ENCODE data around the gene CORO1C.
"Not testable (repeated sequence)": the region's sequence is repeated elsewhere in the genome, so short reads cannot be mapped to it uniquely, and the experiment has no call there.

The CORO1C gene

DNA sequence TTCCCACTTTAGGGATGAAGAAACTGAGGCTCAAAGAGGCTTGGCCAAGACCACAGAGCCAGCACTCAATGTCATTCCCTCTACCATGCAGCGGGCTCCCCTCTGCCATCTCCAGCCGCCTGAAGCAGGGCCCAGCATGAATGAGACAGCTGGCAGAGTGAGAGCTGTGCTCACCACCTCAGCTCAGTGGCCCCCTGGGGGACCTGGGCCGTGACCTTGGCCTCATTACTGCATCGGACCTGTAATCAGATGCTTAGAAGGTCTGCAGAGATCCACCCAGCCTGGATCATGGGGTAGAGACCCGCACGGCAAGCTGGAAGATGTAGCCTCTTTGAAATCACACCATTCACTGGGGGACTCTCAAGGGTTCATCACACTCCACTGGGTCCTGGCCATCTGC lies 22.7 kb upstream of the CORO1C start:
- no peak for DNase-seq (ENCODE audit: low read depth in 2 of 2)

DNA sequence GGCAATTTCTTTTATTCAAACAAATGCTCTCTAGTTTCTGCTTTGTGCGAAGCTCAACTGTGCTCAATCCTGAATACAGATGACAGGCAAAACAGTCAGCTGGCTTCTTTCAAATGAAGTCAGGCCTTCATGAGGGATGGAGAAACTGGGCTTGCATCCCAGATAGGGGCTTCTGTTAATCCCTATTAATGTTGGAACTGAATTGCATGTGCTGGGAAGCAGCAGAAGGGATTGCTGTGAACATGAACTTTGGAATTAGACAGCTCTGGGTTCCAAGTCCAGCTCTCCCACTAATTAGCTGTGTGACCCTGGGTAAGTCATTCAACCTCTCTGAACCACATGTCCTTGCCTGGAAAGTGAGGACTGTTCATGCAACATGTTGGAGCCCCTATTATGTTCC lies 21.1 kb upstream of the CORO1C start:
- DNase-seq (ENCODE audit: low read depth in 2 of 2), result no peak

DNA sequence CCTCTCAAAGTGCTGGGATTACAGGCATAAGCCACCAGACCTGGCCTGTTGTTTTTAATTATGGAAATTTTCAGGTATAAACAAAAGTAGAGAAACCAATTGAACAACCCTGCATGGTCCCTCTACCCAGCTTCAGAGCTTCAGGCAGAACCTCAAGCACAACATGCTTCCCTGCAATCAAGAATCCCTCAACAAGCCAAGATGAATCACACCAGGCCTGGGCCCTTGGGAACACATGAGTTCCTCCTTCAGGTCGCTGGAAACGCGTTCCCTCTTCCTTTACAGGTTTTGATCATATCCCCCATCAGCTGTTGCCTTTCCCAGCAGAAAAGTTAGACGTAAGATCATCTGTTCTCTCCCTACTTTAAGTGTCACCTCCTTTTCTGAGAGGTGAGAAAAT lies 20.5 kb upstream of the CORO1C start:
- DNase-seq (ENCODE audit: low read depth in 2 of 2), result no peak

DNA sequence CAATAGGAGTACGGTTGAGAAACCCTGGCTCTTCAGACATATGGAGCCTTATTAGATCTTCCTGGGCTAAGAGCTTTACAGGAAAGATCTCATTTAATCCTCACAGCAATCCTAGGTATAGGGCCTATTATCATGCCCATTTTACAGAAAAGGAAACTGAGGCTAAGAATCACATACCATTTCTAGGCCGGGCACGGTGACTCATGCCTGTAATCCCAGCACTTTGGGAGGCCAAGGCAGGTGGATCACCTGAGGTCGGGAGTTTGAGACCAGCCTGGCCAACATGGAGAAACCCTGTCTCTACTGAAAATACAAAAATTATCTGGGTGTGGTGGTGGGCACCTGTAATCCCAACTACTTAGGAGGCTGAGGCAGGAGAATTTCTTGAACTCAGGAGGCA lies 19.7 kb upstream of the CORO1C start:
- not testable (repeated sequence) for DNase-seq (ENCODE audit: low read depth in 2 of 2)

DNA sequence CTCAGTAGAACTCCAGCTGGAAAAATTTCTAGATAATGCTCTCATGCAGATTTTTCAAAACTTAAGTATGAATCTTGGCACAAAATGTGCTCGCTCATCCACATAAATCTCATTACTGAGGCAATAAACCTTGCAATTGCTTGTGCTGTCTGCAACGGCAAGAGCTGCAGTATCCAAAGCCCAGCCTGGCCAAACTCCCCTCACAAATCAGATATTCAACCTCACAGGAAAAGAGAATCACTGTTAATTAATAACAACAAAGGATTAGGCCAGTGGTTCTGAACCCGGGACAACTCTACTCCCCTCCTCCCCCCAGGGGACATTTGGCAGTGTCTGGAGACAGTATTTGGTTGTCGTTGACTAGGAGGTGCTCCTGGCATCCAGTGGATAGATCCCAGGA lies 19.2 kb upstream of the CORO1C start:
- no peak for DNase-seq (ENCODE audit: low read depth in 2 of 2)

DNA sequence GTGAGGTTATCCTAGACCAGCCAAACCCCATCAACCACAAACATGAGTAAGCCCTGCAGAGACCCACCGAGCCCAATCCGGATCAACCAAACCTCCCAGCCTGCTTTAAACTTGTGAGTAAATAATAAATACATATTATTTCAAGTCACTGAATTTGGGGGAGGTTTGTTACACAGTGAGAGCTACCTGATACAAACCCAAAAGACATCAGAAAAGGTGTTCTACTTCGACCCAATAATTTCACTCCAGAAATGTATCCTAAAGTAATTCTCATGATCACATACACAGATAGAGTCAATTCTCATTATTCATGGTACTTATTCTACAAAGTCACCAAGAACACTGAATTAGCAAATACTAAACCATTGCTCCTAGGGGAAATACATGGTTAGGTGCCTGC lies 16.2 kb upstream of the CORO1C start:
- no peak for DNase-seq (ENCODE audit: low read depth in 2 of 2)

DNA sequence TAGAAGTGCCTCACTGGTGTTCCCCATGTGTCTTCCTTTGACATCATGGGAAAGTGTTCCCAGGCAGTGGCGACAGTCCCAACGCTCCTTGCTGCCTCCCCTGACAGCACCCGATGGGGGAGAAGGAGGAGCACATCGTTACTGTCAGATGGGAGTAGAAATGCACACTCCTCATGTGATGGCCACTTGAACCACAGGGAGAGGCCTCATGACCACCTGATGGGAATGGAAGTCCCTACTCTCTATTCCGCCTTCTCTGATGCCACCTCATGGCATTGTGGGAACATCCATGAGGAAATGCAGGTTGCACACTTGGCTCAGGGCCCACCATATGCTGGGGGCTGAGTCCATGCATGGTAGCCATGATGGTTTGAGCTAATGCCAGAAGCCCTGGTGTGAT lies 14.3 kb upstream of the CORO1C start:
- no peak for DNase-seq (ENCODE audit: low read depth in 2 of 2)

DNA sequence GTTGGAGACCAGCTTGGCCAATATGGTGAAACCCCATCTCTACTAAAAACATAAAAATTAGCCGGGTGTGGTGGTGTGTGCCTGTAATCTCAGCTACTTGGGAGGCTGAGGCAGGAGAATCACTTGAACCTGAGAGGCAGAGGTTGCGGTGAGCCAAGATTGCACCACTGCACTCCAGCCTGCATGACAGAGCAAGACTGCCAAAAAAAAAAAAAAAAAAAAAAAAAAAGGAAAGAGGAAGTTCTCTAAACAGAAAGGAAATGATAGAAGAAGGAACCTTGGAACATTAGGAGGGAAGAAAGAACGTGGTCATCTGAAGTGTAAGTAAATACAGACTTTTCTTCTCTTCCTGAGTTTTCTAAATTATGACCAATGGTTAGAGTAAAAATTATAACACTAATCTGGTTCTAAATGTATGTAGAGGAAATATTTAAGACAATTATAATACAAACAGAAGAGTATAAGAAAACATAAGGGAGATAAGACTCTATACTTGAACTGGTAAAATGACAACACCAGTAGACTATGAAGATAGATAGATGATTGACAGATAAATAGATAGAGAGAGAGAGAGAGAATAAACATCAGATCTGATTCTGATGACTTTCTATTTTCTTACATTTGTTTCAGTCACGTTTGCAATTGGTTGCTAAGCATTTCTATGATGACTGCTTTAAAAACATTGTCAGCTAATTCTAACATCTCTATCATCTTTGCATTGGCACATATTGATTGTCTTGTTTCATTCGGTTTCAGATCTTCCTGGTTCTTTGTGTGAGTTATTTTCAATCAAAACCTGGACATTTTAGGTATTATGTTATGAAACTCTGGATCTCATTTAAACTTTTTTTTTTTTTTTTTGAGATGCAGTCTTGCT lies 12.9 kb upstream of the CORO1C start:
- DNase-seq (ENCODE audit: low read depth in 2 of 2), result no peak

DNA sequence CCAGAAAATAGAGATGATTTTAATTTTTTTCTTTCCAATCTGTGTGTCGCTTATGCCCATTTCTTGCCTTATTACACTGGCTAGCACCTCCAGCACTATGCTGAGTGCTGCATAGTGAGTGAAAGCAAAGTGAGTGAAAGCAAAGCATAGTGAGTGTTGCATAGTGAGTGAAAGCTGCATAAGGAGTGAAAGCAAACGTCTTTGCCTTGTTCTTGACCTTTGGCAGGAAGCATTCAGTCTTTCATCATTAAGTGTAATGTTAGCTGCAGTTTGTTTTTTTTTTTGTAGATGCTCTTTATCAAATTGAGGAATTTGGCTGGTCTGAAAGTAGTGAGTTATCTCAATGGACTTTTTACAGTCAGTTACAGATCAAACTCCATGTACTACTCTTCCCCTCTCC lies 6.9 kb upstream of the CORO1C start:
- no peak for DNase-seq (ENCODE audit: low read depth in 2 of 2)

DNA sequence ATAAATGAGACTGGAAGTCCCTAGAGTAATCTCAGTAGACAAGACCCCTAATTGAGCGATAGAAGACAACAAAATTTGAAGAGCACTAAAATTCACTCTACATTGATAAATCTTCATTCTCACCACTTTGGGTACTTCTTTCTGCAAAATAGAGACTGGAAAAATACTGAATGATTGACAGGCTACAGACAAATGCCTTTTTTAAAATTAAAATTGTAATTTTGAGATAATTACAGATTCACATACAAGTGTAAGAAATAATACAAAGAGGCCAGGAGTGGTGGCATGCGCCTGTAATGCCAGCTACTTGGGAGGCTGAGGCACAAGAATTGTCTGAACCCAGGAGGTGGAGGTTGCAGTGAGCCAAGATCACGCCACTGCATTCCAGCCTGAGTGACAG lies 4.5 kb upstream of the CORO1C start:
- no peak for DNase-seq (ENCODE audit: low read depth in 2 of 2)

DNA sequence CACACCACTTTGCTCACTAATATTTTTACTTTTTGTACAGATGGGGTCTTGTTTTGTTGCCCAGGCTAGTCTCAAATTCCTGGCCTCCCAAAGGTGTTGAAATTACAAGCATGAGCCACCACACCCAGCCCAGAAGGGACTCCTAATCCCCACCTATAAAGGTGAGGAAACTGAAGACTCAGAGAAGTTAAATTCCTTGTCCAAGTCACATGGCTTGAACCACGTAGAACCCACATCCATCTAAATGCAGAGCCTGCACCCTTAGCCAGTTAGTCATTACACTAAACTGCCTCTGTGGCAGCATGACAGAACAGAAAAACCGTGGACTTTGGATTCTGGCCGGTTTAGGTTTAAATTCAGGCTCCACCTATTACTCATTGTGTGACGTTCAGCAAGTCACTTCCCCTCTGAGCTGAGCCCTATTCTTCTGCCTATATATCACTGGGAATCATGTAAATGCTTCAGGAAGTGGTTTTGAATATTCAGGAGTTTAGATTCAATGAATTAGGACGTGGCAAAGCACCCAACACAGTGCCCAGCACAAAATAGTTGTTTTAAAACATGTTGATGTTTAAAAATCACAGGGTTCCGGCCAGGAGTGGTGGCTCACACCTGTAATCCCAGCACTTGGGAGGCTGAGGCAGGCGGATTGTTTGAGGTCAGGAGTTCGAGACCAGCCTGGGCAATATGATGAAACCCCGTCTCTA lies 3.0 kb upstream of the CORO1C start:
- no peak for DNase-seq (ENCODE audit: low read depth in 2 of 2)

DNA sequence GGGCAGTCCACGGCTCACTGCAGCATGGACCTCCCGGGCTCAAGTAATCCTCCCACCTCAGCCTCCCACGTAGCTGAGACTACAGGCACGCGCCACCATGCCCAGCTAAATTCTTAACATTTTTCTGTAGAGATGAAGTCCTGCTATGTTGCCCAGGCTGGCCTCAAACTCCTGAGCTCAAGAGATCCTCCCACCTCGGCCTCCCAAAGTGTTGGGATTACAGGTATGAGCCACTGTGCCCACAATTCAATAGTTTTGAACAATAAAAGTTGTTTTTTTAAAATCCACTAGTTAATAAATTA lies 1.9 kb upstream of the CORO1C start:
- DNase-seq (ENCODE audit: low read depth in 2 of 2), result not testable (repeated sequence)

DNA sequence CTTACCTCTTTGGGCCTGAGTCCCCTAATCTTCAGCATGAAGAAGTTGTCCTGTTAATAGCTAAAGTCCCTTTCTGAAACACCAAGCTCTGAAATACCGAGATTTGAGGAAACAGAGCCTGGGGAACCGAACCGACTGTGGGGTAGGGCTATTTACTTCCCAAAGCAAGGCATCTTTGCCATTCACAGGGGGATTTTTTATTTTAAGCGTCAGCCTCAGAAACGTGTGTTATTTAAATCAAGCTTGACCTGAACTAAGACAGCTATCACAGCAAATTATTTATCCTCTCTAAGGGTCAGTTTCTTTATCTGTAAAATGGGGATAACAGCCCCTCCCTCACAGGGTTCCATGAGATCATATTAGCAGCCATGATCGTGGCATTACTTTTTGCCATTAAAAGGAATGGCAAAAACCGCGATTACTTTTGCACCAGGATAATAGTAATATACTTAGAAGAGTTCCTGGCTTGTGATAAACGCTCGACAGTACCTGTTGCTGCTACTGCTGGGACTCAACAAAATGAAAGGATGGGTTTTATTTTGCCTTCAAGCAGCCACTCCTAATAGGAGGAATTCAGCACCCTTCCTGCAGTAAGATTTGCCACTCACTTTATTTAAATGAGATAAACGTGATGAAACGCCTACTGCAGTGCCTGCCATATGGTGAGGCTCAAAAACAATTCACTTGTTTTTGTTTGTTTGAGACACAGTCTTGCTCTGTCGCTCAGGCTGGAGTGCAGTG lies 1.3 kb upstream of the CORO1C start:
- DNase-seq (ENCODE audit: low read depth in 2 of 2), result no peak

DNA sequence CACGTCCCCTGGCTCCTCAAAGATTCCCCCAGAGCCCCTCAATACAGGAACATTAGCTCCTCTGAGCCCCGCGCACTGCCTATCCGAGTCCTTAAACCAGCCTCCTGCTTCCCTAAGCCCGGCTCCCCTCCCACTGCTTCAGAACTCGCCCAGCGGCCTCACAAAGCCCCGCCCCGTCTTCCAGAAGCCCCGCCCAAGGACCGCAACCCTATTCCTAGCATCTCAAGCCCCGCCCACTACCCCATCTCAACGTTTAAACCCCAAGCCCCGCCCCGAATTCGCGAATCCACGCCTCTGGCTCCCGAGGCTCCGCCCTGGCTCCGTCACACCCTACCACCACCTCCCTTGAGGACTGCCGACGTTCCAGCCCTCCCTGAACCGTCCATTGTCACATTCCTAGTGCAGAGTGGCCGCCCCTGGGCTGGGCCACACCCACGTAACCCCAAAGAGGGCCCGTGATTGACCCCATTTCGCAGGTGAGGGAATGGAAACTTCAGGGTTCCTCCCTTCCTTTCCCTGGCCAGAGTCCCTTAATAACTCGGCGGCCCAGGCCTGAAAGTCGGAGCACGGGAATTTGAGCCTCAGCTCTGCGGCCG lies 646 bp upstream of the CORO1C start:
- DNase-seq (ENCODE audit: low read depth in 2 of 2), result peak; percentile 93 to 98

DNA sequence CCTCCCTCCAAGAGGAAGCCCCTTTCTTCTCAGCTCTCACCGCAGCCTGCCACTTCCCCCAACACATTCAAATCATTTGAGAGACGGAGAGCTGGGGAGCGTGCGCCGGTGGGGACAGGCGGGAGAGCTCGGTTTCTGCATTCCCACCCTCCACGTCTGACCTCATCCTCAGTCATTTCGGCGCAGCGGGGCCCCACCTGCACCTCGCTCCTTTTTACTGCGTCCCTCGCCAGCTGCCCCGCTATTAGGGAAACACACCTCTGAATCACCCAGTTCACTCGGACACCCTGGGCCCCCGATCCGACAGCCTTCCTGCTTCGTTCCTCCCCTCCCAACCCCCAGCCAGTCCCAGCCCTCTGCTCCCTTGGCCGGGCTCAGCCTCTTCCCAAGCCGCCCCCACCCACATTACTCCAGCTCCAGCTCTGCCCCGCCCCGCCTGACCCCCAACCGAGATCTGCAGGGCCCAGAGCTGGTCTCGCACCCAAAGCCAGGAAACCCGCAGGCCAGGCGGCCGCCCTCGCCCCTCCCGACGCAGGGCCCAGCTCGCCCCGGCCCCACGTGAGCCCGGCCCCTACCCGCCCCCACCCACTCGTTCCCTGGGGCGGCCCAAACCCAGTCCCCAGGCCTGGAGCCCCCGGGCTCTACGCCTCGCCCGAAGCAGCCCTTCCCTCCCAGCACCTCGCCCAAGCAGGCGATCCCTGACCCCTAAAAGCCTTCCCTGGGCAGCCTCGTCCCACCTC lies 783 bp downstream of the CORO1C start:
- DNase-seq (ENCODE audit: low read depth in 2 of 2), result peak; percentile 40 to 43

DNA sequence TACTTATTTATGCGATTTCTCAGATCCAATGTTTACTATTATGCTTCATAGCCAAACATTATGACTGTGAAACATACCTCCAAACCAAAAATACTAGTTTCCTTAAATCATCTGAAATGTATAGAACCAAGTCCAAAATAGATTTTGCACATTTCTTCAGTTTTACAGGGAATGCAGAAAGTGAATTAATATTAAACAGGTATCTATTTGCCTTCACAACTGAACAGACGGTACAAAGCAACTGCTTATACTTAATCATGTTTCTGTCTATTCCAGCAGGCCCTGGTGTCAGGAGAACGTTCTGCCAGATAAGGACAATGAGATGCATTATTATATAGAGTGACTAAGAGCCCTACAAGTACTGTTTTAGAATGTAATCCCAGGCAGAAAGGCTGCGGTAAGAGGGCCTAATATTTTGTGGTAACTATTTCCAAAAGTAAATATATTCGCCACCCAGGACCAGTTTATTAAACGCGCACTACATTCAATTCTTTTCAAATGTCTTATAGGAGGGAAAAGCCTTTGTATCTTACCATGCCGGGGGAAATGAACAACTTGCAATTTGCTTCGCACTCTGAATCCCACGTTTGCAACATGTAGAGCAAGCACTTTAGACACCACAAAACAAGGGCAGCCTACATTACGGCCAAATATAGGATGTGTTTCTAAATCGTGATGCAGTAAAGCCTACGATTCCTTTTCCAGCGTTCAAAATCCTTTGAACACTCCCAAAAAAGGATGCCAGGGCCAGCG lies 1.5 kb downstream of the CORO1C start:
- DNase-seq (ENCODE audit: low read depth in 2 of 2), result no peak

DNA sequence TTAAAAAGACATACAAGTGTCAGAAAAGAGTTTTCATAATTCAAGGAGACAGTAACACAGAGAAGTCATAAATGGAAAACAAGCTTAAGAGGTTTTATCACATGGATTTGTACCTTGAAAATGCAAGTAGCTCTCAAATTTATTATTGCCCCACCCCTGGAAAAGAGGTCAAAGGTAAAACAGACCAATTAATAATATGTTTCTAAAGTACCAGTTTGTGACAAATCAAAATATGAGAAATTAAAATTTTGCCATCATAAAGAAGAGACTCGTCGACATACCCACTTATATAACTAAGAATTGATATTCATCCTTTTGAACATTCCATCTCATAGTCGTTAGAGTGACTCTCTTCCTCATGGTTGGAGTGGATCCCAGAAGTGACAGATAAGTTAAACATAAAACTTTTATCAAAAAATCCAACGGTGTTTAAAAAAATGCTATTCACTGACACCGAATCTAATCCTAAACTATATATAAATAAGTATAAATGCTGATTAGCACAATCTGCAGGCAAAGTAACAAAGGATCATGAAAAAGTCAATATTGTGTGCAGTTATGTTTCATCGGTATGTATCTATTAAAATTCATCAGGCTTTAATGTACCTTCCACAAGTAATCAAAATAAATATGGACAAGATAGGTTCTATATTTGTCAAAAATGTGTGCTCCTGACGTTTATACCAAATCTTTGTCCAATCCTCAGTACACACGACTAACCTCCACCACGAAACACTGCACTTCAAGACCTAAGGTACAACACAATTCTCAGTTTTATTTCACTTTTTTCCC lies 2.3 kb downstream of the CORO1C start:
- DNase-seq (ENCODE audit: low read depth in 2 of 2), result no peak

DNA sequence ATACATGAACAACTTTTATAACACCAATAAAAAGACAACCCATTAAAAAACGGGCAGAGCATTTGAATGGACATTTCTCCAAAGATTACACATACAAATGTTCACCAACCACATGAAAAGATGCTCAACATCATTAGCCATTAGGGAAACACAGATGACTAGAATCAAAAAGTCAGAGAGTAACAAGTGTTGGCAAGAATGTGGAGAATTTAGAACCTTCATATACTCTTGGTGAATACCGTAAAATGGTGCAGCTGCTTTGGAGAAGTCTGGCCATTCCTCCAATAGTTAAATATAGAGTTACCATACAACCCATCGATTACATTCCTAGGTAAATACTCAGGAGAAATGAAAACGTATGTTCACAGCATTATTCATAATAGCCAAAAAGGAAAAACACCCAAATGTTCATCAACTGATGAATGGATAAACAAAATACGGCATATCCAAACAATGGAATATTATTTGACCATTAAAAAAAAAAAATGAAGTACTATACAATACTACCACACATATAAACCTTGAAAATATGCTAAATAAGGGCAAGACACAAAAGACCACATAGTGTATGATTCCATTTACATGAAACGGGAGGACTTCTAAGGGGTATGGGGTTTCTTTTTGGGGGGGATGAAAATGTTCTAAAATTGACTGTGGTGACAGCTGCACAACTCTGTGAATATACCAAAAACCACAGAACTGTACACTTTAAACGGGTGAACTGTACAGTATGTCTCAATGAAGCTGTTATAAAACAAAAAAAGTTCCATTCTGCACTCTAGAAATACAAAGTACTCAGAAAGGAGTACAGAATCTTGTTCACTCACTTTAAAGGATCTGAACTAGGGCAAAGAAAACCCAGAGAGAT lies 3.2 kb downstream of the CORO1C start:
- no peak for DNase-seq (ENCODE audit: low read depth in 2 of 2)

DNA sequence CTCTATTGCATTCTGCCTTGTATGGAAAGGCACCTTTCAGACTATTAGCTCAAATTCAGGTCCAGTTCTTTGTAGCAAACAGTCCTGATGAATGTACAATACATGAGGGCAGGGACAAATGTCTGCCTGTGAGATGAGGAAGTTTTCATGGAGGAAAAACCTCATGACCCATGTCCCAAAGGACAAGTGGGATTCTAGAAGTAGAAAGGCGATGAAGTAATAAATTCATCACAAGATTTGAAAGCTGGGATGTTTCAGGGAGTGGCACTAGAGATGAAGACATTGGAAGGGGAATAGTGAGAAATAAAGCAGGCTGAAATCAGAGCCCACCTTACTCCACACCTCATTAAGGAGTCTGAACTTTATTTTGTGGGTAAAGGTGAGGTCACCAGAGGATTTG lies 4.2 kb downstream of the CORO1C start:
- no peak for DNase-seq (ENCODE audit: low read depth in 2 of 2)

DNA sequence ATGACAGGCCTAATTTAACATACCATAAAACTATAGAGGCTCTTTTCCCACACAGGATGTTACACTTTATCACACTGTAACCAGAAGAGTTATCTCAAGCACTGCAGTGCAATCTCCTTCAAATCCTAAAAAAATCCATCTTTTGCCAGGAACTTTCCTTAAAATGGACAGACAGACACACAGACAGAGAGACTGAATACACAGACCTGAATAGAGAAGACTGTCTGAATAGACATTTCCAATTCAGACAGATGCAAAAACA lies 6.5 kb downstream of the CORO1C start:
- no peak for DNase-seq (ENCODE audit: low read depth in 2 of 2)
